A549 treated with CORT108297 at 1 μM for 4 hours (cell line): ENCODE results near the gene C9orf78. TPM values are rescaled to one million over a fixed set of nuclear protein-coding genes. Genes with fewer than 3 reads are reported as not detected.

ENCODE experiments used
- total RNA-seq: library from RNA; stranded (reverse); fragments of 200-300 nt; extraction: Qiagen RNA extraction; gene quantifications from 5 replicates; pipeline ENCODE4 v1.2.3, GENCODE V29; 2022

The C9orf78 gene
- 44.7 to 54.2 TPM (median 48.8 TPM) in 5 replicates for total RNA-seq

GRCh38 chr9:129835128-129835859 is at the start of gene C9orf78, which contains the start of gene USP20:
Gene C9orf78, minus strand, starts transcription at chr9:129835275. Its CDS starts 54 bp downstream, at chr9:129835221.
Gene USP20, plus strand, starts transcription at chr9:129835458. Its CDS starts 17,098 bp downstream, at chr9:129852556.

GRCh38 chr9:129823935-129824601 is 11.0 kb downstream of the C9orf78 start, which contains the start of gene TOR1A:
Gene TOR1A, minus strand, starts transcription at chr9:129824136. Its CDS starts 51 bp downstream, at chr9:129824085.

GRCh38 chr9:129802833-129803675 is 32.0 kb downstream of the C9orf78 start, which contains the start of gene TOR1B:
Gene TOR1B, plus strand, starts transcription at chr9:129803184. Its CDS starts 29 bp downstream, at chr9:129803213.

Other genes starting within 250 kb of the C9orf78 start
- gene C9orf50, start 214.2 kb downstream of the C9orf78 start, total RNA-seq = 0.10 to 0.12 TPM in 2 of 5 replicates, not detected in the others
- gene NTMT1, start 209.1 kb downstream of the C9orf78 start, total RNA-seq = 91.1 to 106 TPM (median 99.9 TPM) in 5 replicates
- 18.0 to 25.5 TPM (median 24.7 TPM) in 5 replicates for gene ASB6, start 193.1 kb downstream of the C9orf78 start, total RNA-seq
- gene PRRX2, start 169.6 kb downstream of the C9orf78 start, total RNA-seq = 3.5 to 8.8 TPM (median 7.8 TPM) in 5 replicates
- gene PTGES, start 82.2 kb downstream of the C9orf78 start, total RNA-seq = 113 to 139 TPM (median 120 TPM) in 5 replicates
- gene TOR1B, start 32.1 kb downstream of the C9orf78 start, total RNA-seq = 21.3 to 26.5 TPM (median 24.1 TPM) in 5 replicates
- 59.5 to 64.3 TPM (median 63.5 TPM) in 5 replicates for gene TOR1A, start 11.1 kb downstream of the C9orf78 start, total RNA-seq
- 3.6 to 6.3 TPM (median 6.1 TPM) in 5 replicates for gene USP20, start 183 bp upstream of the C9orf78 start, total RNA-seq
- 12.4 to 15.4 TPM (median 14.0 TPM) in 5 replicates for gene FNBP1, start 207.9 kb upstream of the C9orf78 start, total RNA-seq
- gene GPR107, start 218.6 kb upstream of the C9orf78 start, total RNA-seq = 24.2 to 29.6 TPM (median 27.8 TPM) in 5 replicates